ENCODE measurements around the gene SSBP3.

GRCh38 chr1:54317084-54317483 lies 89.1 kb downstream of the SSBP3 start:
- TF ChIP-seq POLR2A (IDR thresholded peaks at IDR 0.05; ENCODE audit: low read depth, low read length) (no peak), TAF1 (IDR thresholded peaks at IDR 0.05; ENCODE audit: low read depth, low read length) (no peak)
